ENCODE results near the gene USP7. TPM values are rescaled to one million over a fixed set of nuclear protein-coding genes. Genes with fewer than 3 reads are reported as not detected.
A peak's percentile ranks its signal among the peaks of the same experiment; 100 is the strongest.

Gene USP7
- total RNA-seq, 1 donor from 2014 or later, result 96.0 TPM

DNA sequence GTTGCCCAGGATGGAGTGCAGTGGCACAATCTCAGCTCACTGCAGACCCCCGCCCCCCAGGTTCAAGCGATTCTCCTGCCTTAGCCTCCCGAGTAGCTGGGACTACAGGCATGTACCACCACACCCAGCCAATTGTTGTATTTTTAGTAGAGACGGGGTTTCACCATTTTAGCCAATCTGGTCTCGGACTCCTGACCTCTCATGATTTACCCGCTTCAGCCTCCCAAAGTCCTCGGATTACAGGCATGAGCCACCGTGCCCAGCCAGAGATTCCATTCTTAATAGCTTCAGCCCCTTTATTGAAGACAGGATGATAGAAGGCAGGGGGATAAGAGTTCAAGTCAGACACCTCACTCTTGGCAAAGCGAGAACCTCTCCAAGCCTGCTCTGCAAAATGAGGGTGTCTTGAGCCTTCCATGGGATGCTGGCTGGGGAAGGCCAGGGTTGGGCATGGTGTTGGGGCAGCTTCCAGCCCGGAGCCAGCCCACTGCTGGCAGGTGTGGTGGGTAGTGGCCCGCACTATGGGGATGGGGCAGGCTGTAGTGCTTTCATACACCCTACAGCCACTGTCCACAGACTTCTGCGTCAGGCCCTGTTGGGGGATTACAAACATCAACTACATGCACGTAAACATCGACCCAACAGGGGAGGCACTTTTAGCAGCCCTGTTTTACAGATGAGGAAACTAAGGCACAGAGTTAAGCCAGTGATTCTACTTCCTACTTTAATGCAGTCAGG, 98.4 kb downstream of the USP7 start:
- no peak for DNase-seq (ENCODE audit: extremely low read depth, low read depth, low spot score)

DNA sequence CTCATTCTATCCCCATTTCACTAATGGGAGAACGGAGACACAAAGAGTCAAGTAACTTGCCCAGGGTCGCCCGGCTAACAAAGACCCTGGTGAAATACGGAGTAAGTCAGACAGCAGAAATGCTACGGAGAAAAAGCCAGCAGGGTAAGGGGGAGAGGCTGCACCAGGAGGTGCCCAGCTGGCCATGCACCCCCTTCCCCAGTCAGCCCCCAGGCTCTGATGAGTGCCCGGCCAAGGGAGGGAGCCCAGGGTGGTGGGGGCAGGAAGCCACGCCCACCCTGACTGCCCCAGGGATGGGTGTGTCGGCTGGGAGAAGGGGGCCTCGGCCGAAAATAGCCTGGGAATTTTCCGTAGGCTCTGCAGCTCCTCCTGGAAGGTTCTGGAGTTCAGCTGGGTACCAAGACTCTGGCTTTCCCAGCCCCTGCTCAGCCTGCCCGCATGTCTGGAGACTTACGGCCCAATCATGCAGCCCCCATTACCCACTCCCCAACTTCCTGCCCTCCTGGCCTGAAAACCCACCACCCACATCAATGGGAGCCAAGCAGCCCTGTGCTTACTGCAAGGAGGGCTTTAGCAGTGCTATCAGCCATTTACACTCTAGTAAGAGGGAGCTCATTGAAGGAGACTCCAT, 99.1 kb downstream of the USP7 start:
- no peak for DNase-seq (ENCODE audit: extremely low read depth, low read depth, low spot score)

- DNase-seq (ENCODE audit: extremely low read depth, low read depth, low spot score), result no peak
These were observed 99.9 kb downstream of the USP7 start for GRCh38 chr16:8863594-8864424.

- no peak for DNase-seq (ENCODE audit: extremely low read depth, low read depth, low spot score)
These were observed 101.2 kb downstream of the USP7 start for GRCh38 chr16:8862309-8863130.

DNA sequence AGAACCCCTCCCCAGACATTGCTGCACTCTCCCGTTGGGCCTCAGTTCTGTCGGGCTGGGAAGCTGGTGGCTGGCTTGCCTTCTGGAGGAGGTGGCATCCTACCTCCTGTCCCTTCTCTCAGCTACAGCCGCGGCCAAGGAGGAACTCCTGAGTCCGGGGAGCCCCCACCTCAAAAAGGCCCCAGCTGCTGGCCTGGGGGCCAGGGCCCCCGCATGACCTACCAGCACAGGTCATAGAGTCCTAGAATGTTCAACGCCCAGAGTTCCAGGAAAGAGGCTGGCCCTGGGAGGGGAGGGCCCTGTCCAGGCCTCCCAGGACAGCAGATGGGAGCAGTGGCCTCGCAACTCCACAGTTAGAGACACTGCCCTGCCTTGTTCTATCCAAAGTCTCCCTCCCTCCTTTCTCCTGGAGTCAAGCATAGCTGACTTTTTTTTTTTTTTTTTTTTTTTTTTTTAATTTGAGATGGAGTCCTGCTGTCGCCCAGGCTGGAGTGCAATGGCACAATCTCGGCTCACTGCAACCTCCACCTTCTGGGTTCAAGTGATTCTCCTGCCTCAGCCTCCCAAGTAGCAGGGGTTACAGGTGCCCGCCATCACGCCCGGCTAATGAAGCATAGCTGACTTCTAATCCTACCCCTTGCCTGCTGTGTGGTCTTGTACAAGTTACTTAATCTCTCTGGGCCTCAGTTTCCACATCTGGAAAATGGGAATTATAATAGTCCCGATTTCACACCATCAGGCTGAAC, 102.0 kb downstream of the USP7 start:
- no peak for DNase-seq (ENCODE audit: extremely low read depth, low read depth, low spot score)

DNA sequence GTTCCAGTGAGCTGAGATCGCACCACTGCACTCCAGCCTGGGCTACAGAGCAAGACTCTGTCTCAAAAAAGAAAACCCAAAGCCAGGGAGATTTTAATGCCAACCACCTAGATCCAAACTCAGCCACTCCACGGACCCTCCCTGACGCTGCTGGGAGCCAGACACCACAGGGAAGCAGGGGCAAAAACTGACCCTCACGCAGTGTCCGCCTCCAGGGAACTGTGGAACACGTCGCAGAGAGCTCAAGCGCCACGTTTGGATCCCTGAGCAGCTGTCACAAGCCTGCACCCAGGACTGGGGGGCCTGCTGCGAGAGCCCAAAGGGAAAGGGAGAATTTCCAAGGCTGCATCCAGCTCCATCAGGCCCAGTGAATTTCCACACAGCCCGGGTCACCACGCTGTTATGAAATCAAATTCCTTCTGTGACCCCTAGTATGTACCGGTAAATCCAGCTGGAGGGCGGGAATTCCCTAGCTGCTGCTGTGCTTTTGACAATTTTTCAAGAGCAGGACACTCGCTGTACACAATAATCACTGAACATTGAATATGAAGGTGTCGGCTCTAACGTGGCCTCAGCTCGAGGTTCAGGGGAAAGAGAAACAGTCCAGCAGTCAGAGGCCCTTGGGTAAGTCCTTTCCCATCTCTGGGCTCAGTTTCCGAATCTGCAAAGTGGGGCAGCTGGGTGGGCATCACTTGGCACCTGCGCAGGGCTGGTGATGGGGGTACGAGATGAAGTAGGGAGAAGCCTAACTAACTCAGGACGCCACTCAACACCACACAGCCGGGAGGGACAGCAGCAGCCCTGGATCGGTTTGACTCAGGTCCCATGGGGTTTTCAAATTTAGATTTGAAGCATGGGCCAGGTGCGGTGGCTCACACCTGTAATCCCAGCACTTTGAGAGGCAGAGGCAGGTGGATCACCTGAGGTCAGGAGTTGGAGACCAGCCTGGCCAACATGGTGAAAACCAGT, 103.5 kb downstream of the USP7 start:
- no peak for DNase-seq (ENCODE audit: extremely low read depth, low read depth, low spot score)

- no peak for DNase-seq (ENCODE audit: extremely low read depth, low read depth, low spot score)
These were observed 104.5 kb downstream of the USP7 start for GRCh38 chr16:8858994-8859912.

GRCh38 chr16:8855972-8856371, 107.7 kb downstream of the USP7 start:
- no peak for DNase-seq (ENCODE audit: extremely low read depth, low read depth, low spot score)

- no peak for DNase-seq (ENCODE audit: extremely low read depth, low read depth, low spot score)
These were observed 108.5 kb downstream of the USP7 start for GRCh38 chr16:8855051-8855786.

DNA sequence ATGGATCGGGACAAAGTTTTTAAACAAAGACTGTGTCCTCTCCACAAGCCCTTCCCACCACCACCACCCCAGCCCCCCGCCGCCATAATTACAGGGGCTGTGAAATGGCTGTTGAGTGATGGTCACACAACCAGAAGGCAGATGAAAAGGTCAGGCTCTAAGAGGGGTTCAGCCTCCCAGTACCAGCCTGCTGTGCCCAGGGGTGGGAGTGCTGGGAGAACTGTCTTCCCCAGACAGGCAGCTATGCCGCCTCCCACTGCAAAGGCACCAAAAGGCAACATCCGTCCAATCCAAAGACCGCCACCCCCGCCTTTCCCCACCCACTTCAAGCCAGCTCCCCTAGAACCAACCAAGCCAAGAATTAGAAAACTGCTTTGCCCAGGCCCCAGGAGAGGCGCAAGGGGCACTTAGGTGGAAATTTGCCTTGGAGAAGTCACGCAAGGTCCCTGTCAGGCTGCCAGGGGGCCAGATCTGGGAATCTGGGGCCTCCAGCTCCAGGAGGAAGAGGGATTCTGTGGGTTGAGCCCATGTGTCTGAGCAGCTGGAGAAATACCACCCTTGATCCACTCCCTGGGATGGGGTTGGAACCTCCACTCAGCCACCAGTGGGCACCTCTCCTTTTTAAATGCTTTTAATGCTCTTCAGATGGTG, 109.3 kb downstream of the USP7 start:
- DNase-seq (ENCODE audit: extremely low read depth, low read depth, low spot score), result no peak

GRCh38 chr16:8853611-8854010, 110.1 kb downstream of the USP7 start:
- no peak for DNase-seq (ENCODE audit: extremely low read depth, low read depth, low spot score)

- no peak for DNase-seq (ENCODE audit: extremely low read depth, low read depth, low spot score)
These were observed 110.6 kb downstream of the USP7 start for GRCh38 chr16:8853150-8853549.

DNA sequence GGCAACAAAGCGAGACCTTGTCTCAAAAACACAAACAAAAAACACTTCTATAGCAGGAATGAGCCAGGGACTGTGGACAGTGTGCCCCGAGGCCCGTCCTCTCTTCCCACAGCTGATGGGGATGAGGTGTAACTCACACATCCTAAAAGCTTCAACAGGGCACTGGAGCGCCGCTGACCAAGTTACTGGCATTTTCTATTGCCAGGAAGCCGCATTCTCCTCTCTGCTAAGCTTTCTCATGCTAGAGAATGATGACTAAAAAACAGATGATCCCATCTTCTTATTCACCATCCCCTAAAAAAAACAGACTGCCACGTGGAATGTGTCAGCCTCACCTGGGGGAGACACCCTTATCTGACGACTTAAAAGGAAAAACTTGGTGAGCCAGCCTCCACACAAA, 111.2 kb downstream of the USP7 start:
- DNase-seq (ENCODE audit: extremely low read depth, low read depth, low spot score), result no peak

DNA sequence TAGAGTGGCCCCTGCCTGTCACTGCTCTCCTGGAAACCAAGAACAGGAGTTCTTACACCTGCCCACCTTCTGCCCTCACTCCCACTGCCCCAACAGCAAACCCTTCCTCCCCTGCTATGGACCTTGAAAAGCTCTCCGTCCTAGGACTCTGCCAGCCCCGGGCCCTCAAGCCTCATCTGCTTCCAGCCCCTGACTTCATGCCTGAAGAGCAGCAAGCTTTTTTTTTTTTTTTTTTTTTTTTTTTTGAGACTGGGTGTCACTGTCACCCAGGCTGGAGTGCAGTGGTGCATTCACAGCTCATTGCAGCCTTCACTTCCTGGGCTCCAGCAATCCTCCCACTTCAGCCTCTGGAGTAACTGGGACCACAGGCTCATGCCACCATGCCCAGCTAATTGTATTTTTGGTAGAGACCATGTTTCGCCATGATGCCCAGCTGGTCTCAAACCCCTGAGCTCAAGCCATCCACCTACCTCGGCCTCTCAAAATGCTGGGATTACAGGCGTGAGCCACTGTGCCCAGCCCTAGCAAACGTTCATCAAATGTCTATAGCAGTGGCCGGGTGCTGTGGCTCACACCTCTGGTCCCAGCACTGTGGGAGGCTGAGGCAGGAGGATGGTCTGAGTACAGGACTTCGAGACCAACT, 111.8 kb downstream of the USP7 start:
- no peak for DNase-seq (ENCODE audit: extremely low read depth, low read depth, low spot score)

GRCh38 chr16:8850279-8850885, 113.3 kb downstream of the USP7 start:
- DNase-seq (ENCODE audit: extremely low read depth, low read depth, low spot score), result peak; percentile 78

All from glomerular endothelial cell (primary cell).